ENCODE results near the gene RAB5B.

The RAB5B gene

DNA sequence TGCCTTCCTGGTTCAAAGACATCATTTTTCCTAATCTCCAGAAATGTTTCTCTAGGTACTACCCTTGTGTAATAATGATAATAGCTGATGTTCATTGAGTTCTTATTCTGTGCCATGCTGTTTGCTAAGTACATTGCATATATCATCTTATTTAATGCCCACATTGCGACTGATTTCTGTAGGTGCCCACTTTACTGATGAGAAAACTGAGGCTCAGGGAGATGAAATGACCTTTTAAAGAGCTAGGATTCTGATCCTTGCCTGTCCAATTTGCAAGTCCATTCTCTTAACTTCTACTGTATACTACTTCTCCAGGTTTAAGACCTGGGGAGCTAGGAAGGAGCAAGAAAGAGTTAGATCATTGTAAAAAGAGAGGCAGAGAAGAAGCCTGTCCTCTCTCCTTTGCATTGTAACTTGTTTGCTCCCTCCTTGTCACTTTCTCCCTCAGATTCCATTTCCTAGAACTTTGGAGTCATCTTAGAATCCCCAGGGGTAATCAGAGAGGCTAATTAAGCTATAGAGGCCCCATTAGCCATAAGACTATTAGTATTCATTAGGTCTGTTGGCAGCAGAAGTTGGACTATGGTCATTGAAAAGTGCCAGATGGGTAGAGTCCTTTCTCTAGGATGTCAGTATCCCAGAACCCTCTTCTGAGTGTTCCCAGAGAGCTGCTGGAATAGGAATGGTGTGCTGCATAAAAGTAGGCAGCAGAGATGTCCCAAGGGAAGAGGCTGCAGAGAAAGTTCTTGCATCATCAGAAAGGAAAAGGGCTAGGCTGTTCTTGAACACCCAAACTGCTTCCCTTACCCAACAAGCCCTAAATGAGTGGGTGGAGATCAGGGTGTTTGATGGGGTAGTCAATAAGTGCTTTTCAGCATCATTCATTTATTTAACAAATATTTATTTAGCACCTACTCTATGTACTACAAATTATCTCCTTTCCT lies 39.8 kb upstream of the RAB5B start:
- no peak for DNase-seq (ENCODE audit: low spot score)
- H3K9me3 Mint-ChIP-seq: no peaks in the 10 kb centered on the region
- peak overlapping the region; percentile 99 for H3K4me3 Mint-ChIP-seq
- peak overlapping the region; percentile 53 for H3K27ac Mint-ChIP-seq
- peaks cover 77% of the 10 kb centered on the region for H3K36me3 Mint-ChIP-seq (ENCODE audit: low read depth)
- H3K27me3 Mint-ChIP-seq (ENCODE audit: low read depth): no peaks in the 10 kb centered on the region
- H3K4me1 Mint-ChIP-seq (ENCODE audit: low read depth): peaks cover 61% of the 10 kb centered on the region

DNA sequence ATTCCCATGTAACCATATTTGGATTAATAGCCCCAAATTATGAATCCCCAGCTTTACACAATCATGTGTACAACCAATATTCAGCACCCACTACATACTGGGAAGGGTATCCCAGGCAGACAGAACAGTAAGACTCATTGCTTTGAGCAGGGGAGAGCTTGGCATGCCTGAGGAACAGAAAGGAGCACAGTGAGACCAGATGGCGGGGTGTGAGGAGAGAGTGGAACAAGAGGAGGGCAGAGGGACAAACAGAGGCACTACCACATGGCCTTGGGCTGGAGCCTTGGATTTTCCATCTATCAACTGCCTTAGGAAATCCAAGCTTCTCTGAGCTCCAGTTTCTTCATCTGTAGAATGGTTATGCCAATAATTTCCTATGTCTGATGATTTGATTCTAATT lies 39.1 kb upstream of the RAB5B start:
- Mint-ChIP-seq H3K4me3 (peak overlapping the region; percentile 99), H3K36me3 (ENCODE audit: low read depth) (peaks cover 81% of the 10 kb centered on the region), H3K9me3 (no peaks in the 10 kb centered on the region), H3K27ac (peak overlapping the region; percentile 13), H3K27me3 (ENCODE audit: low read depth) (no peaks in the 10 kb centered on the region), H3K4me1 (ENCODE audit: low read depth) (peaks cover 60% of the 10 kb centered on the region)
- no peak for DNase-seq (ENCODE audit: low spot score)

DNA sequence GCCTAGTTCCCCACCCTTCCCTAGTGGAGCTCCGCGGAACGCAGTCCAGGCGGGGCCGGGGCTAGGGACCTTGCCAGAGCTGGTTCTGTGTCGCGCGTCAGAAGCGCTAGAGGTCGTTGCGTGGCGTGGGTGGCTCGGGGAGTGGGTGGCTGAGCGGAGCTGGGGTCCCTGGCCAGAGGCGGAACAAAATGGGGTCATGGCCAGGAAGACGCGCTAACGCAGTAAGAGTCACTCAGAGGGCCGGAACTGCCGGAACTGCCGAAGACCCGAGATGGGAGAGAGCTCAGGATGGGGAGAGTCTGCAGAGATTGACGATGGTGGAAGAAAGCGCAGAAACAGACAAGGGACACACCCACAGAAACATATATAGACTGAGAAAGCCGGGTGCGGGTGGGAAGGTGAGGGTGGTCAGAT lies 38.1 kb upstream of the RAB5B start:
- Mint-ChIP-seq H3K27ac (peak overlapping the region; percentile 79), H3K4me1 (ENCODE audit: low read depth) (peaks cover 60% of the 10 kb centered on the region), H3K36me3 (ENCODE audit: low read depth) (peaks cover 90% of the 10 kb centered on the region), H3K9me3 (no peaks in the 10 kb centered on the region), H3K4me3 (peak overlapping the region; percentile 99), H3K27me3 (ENCODE audit: low read depth) (no peaks in the 10 kb centered on the region)
- peak; percentile 32 for DNase-seq (ENCODE audit: low spot score)

- H3K9me3 Mint-ChIP-seq: no peaks in the 10 kb centered on the region
- H3K27ac Mint-ChIP-seq: peak overlapping the region; percentile 38
- H3K36me3 Mint-ChIP-seq (ENCODE audit: low read depth): peaks cover 95% of the 10 kb centered on the region
- H3K4me1 Mint-ChIP-seq (ENCODE audit: low read depth): peaks cover 67% of the 10 kb centered on the region
- H3K4me3 Mint-ChIP-seq: no peak overlapping the region
- no peaks in the 10 kb centered on the region for H3K27me3 Mint-ChIP-seq (ENCODE audit: low read depth)
- DNase-seq (ENCODE audit: low spot score): no peak
Measured at GRCh38 chr12:55937981-55938380, 35.9 kb upstream of the RAB5B start.

- Mint-ChIP-seq H3K4me1 (ENCODE audit: low read depth) (peaks cover 61% of the 10 kb centered on the region), H3K9me3 (no peaks in the 10 kb centered on the region), H3K4me3 (peak overlapping the region; percentile 22), H3K27ac (peak overlapping the region; percentile 73), H3K36me3 (ENCODE audit: low read depth) (peaks cover 94% of the 10 kb centered on the region), H3K27me3 (ENCODE audit: low read depth) (no peaks in the 10 kb centered on the region)
- peak; percentile 8 for DNase-seq (ENCODE audit: low spot score)
Measured at GRCh38 chr12:55938826-55939501, 34.9 kb upstream of the RAB5B start.

DNA sequence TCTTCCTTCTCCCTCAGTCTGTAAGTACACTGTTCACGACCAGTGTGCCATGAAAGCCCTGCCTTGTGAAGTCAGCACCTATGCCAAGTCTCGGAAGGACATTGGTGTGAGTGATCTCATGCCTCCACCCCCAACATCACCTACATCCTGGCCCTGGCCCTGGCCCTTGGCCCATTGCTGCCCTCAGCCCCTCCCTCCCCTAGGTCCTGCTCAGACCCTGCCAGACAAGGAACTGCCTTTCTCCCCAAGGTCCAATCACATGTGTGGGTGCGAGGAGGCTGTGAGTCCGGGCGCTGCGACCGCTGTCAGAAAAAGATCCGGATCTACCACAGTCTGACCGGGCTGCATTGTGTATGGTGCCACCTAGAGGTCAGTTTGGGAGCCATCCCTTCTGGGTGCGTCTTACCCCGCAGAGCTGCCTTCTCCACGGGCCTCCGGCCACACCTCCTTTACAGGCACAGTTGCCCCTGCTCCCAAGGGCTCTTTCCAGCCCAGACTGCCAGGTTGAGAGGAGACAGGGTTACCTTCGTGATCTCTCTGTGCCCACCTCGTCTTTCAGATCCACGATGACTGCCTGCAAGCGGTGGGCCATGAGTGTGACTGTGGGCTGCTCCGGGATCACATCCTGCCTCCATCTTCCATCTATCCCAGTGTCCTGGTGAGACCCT lies 33.7 kb upstream of the RAB5B start:
- peaks cover 53% of the 10 kb centered on the region for H3K4me1 Mint-ChIP-seq (ENCODE audit: low read depth)
- DNase-seq (ENCODE audit: low spot score): peak; percentile 78
- H3K4me3 Mint-ChIP-seq: peak overlapping the region; percentile 58
- no peaks in the 10 kb centered on the region for H3K9me3 Mint-ChIP-seq
- H3K27me3 Mint-ChIP-seq (ENCODE audit: low read depth): no peaks in the 10 kb centered on the region
- peak overlapping the region; percentile 85 for H3K27ac Mint-ChIP-seq
- peaks cover 91% of the 10 kb centered on the region for H3K36me3 Mint-ChIP-seq (ENCODE audit: low read depth)

GRCh38 chr12:55942055-55942454 lies 31.8 kb upstream of the RAB5B start:
- Mint-ChIP-seq H3K36me3 (ENCODE audit: low read depth) (peaks cover 88% of the 10 kb centered on the region), H3K4me1 (ENCODE audit: low read depth) (peaks cover 41% of the 10 kb centered on the region), H3K4me3 (no peak overlapping the region), H3K27ac (no peak overlapping the region), H3K9me3 (no peaks in the 10 kb centered on the region), H3K27me3 (ENCODE audit: low read depth) (no peaks in the 10 kb centered on the region)
- DNase-seq (ENCODE audit: low spot score): no peak

GRCh38 chr12:55942577-55943136 lies 31.2 kb upstream of the RAB5B start:
- H3K27ac Mint-ChIP-seq: peak overlapping the region; percentile 12
- H3K36me3 Mint-ChIP-seq (ENCODE audit: low read depth): peaks cover 87% of the 10 kb centered on the region
- H3K27me3 Mint-ChIP-seq (ENCODE audit: low read depth): no peaks in the 10 kb centered on the region
- H3K4me3 Mint-ChIP-seq: no peak overlapping the region
- H3K9me3 Mint-ChIP-seq: no peaks in the 10 kb centered on the region
- H3K4me1 Mint-ChIP-seq (ENCODE audit: low read depth): peaks cover 37% of the 10 kb centered on the region
- DNase-seq (ENCODE audit: low spot score): no peak

DNA sequence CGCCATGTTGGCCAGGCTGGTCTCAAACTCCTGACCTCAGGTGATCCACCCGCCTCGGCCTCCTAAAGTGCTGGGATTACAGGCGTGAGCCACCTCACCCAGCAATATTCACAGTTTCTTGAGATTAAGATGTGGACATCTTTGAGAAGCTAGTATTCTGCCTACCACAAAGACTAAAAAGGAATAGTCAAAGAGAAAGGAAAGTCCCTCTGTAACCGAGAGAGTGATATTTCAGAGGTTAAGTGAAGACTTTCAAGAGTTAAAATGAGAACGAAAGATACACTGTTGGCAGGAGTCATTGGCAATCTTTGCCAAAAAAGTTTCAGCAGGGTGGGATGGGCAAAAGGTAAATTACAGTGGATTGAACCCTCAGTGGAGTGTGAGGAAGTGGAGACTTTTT lies 27.3 kb upstream of the RAB5B start:
- DNase-seq (ENCODE audit: low spot score): no peak
- H3K9me3 Mint-ChIP-seq: no peaks in the 10 kb centered on the region
- no peaks in the 10 kb centered on the region for H3K27me3 Mint-ChIP-seq (ENCODE audit: low read depth)
- no peak overlapping the region for H3K4me3 Mint-ChIP-seq
- H3K4me1 Mint-ChIP-seq (ENCODE audit: low read depth): peaks cover 15% of the 10 kb centered on the region
- H3K27ac Mint-ChIP-seq: peak overlapping the region; percentile 41
- peaks cover 68% of the 10 kb centered on the region for H3K36me3 Mint-ChIP-seq (ENCODE audit: low read depth)

GRCh38 chr12:55955344-55955743 lies 18.5 kb upstream of the RAB5B start:
- H3K36me3 Mint-ChIP-seq (ENCODE audit: low read depth): peaks cover 45% of the 10 kb centered on the region
- DNase-seq (ENCODE audit: low spot score): no peak
- no peaks in the 10 kb centered on the region for H3K27me3 Mint-ChIP-seq (ENCODE audit: low read depth)
- H3K4me3 Mint-ChIP-seq: no peak overlapping the region
- no peak overlapping the region for H3K27ac Mint-ChIP-seq
- H3K9me3 Mint-ChIP-seq: no peaks in the 10 kb centered on the region
- no peaks in the 10 kb centered on the region for H3K4me1 Mint-ChIP-seq (ENCODE audit: low read depth)

GRCh38 chr12:55955800-55956508 lies 17.9 kb upstream of the RAB5B start:
- no peak overlapping the region for H3K4me3 Mint-ChIP-seq
- H3K27ac Mint-ChIP-seq: peak overlapping the region; percentile 50
- H3K36me3 Mint-ChIP-seq (ENCODE audit: low read depth): peaks cover 45% of the 10 kb centered on the region
- H3K9me3 Mint-ChIP-seq: no peaks in the 10 kb centered on the region
- H3K4me1 Mint-ChIP-seq (ENCODE audit: low read depth): no peaks in the 10 kb centered on the region
- DNase-seq (ENCODE audit: low spot score): peak; percentile 19
- H3K27me3 Mint-ChIP-seq (ENCODE audit: low read depth): no peaks in the 10 kb centered on the region

- H3K36me3 Mint-ChIP-seq (ENCODE audit: low read depth): peaks cover 33% of the 10 kb centered on the region
- H3K27me3 Mint-ChIP-seq (ENCODE audit: low read depth): no peaks in the 10 kb centered on the region
- H3K9me3 Mint-ChIP-seq: no peaks in the 10 kb centered on the region
- DNase-seq (ENCODE audit: low spot score): no peak
- no peaks in the 10 kb centered on the region for H3K4me1 Mint-ChIP-seq (ENCODE audit: low read depth)
- no peak overlapping the region for H3K27ac Mint-ChIP-seq
- H3K4me3 Mint-ChIP-seq: no peak overlapping the region
Measured at GRCh38 chr12:55957106-55957859, 16.6 kb upstream of the RAB5B start.

DNA sequence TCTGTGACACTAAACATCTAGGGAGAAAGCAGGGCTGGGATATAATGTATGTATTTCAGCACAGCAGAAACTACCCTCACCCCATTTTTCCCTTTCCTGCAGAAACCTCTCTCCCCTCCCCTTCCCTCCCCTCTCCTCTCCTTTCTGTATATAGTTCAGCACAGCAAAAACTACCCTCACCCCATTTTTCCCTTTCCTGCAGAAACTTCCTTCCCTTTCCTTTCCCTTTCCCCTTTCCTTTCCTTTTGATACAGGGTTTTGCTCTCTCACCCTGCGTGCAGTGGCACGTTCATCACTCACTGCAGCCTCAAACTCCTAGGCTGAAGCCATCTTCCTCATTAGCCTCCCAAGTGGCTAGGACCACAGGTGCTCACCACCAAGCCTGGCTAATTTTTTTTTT lies 10.1 kb upstream of the RAB5B start:
- Mint-ChIP-seq H3K4me1 (ENCODE audit: low read depth) (peaks cover 20% of the 10 kb centered on the region), H3K4me3 (no peak overlapping the region), H3K27me3 (ENCODE audit: low read depth) (no peaks in the 10 kb centered on the region), H3K27ac (no peak overlapping the region), H3K9me3 (no peaks in the 10 kb centered on the region), H3K36me3 (ENCODE audit: low read depth) (peaks cover 14% of the 10 kb centered on the region)
- DNase-seq (ENCODE audit: low spot score): no peak
